Progenitor cell of endocrine pancreas (in vitro differentiated cells): ENCODE results near the gene DGKG. TPM values are rescaled to one million over a fixed set of nuclear protein-coding genes. Genes with fewer than 3 reads are reported as not detected.

Experiments used
- DNase-seq: peaks from one replicate; pipeline ENCODE4 v3.0.0; 2021; ENCODE audit warnings: low spot score; ENCODE audit not compliant: unreplicated experiment
- H3K27ac Mint-ChIP-seq: 2 replicates; pipeline ENCODE4 v1.8.0; 2021; ENCODE audit warnings: mild to moderate bottlenecking, moderate library complexity, mixed read lengths
- H3K27me3 Mint-ChIP-seq: 2 replicates; pipeline ENCODE4 v1.8.0; 2021; ENCODE audit warnings: mixed read lengths
- H3K36me3 Mint-ChIP-seq: 2 replicates; pipeline ENCODE4 v1.8.0; 2022; ENCODE audit warnings: mixed read lengths; ENCODE audit not compliant: insufficient read depth
- H3K4me1 Mint-ChIP-seq: 2 replicates; pipeline ENCODE4 v1.8.0; 2021; ENCODE audit warnings: low read depth, mixed read lengths
- H3K4me3 Mint-ChIP-seq: 2 replicates; pipeline ENCODE4 v1.8.0; 2021; ENCODE audit warnings: low read depth, mild to moderate bottlenecking, moderate library complexity, mixed read lengths
- H3K9me3 Mint-ChIP-seq: 2 replicates; pipeline ENCODE4 v1.8.0; 2021; ENCODE audit warnings: low read depth, mixed read lengths
- CTCF ChIP-seq: fragments of 200-600 bp; sonication (generic); IDR thresholded peaks from one replicate; pipeline ENCODE4 v1.5.0; 2021; ENCODE audit warnings: antibody characterized with exemption, mild to moderate bottlenecking; ENCODE audit not compliant: unreplicated experiment
- total RNA-seq: library from RNA; stranded (reverse); gene quantifications from 2 replicates; pipeline ENCODE4 v1.2.1, GENCODE V29; 2021

DGKG gene
- total RNA-seq, 1 donor from 2014 or later: 0.17 TPM

GRCh38 chr3:186254676-186255650, 107.1 kb downstream of the DGKG start:
- TF ChIP-seq CTCF: no peak
- Mint-ChIP-seq H3K4me3 (no peak overlapping the region), H3K27me3 (peaks cover 64% of the 10 kb centered on the region), H3K36me3 (no peaks in the 10 kb centered on the region), H3K4me1 (peaks cover 12% of the 10 kb centered on the region), H3K9me3 (no peaks in the 10 kb centered on the region), H3K27ac (no peak overlapping the region)
- no peak for DNase-seq

GRCh38 chr3:186251948-186252619, 110.0 kb downstream of the DGKG start:
- Mint-ChIP-seq H3K4me1 (peaks cover 4% of the 10 kb centered on the region), H3K4me3 (no peak overlapping the region), H3K27ac (no peak overlapping the region), H3K27me3 (peaks cover 58% of the 10 kb centered on the region), H3K9me3 (no peaks in the 10 kb centered on the region), H3K36me3 (no peaks in the 10 kb centered on the region)
- no peak for DNase-seq
- TF ChIP-seq CTCF: no peak

- Mint-ChIP-seq H3K27ac (no peak overlapping the region), H3K4me1 (no peaks in the 10 kb centered on the region), H3K4me3 (no peak overlapping the region), H3K9me3 (no peaks in the 10 kb centered on the region), H3K27me3 (peaks cover 43% of the 10 kb centered on the region), H3K36me3 (no peaks in the 10 kb centered on the region)
- no peak for DNase-seq
- TF ChIP-seq CTCF: no peak
Measured at GRCh38 chr3:186248850-186249249, 113.2 kb downstream of the DGKG start.

GRCh38 chr3:186247821-186248814, 113.9 kb downstream of the DGKG start:
- Mint-ChIP-seq H3K36me3 (no peaks in the 10 kb centered on the region), H3K27ac (no peak overlapping the region), H3K27me3 (peaks cover 40% of the 10 kb centered on the region), H3K4me3 (no peak overlapping the region), H3K4me1 (no peaks in the 10 kb centered on the region), H3K9me3 (no peaks in the 10 kb centered on the region)
- no peak for TF ChIP-seq CTCF
- DNase-seq: no peak
